ENCODE data around the gene FBXO48. TPM values are rescaled to one million over a fixed set of nuclear protein-coding genes. Genes with fewer than 3 reads are reported as not detected.

FBXO48 gene
- total RNA-seq, 6 experiments from 2014 or later, result 0.82 to 1.5 (median 1.2) TPM

GRCh38 chr2:68425503-68425902, 41.6 kb downstream of the FBXO48 start:
- H3K4me3 ChIP-seq, result no peak overlapping the region
- intact Hi-C loops (cut with DNase I), result no loop called here
- WGBS (ENCODE audit: insufficient coverage, low coverage, low lambda C conversion rate, missing lambda C conversion rate), result no CpG with 5 or more reads among the region's 3 CpGs
- no peaks in the 10 kb centered on the region for H3K9me3 ChIP-seq
- DNase-seq (no peak), ATAC-seq (no peak)
- H3K27me3 ChIP-seq, result no peaks in the 10 kb centered on the region
- TF ChIP-seq CTCF (IDR thresholded peaks at IDR 0.05) (no peak), POLR2A (IDR thresholded peaks at IDR 0.05) (no peak)
- no peak overlapping the region for H3K27ac ChIP-seq
- H3K36me3 ChIP-seq, result no peaks in the 10 kb centered on the region
- H3K4me1 ChIP-seq, result peaks cover 5 to 42% (median 15%) of the 10 kb centered on the region in 4 donors

DNA sequence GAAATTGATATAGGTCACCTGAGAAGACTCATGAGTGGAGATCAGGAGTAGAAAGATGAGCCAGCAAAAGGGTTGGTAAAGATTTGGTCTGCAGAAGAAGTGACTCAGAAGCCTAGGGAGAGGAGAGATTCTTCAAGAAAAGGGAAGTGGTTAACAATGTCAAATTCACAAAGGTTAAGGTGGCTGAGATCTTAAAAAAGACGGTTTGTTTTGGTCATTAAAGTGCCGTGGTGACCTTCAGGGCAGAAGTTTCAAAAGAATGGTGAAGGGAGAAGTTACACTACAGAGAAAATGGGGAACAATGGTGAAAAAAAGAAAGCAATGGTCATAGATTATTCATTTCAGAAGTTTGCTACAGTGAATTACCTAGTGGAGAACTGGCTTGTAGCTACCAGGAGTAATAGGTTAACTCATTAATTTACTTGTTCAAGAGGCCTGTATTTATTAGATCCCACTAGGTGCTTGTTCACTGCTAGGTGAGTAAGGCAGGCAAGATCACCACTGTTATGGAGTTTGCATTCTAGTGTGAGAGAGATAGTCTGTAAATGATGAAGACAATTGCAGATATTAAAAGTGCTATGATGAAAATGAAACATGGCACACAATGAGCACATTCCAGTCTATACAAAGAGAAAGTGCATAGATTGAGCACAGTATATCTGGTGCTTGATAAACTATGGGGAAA, 43.0 kb downstream of the FBXO48 start:
- TF ChIP-seq POLR2A (IDR thresholded peaks at IDR 0.05) (no peak), CTCF (IDR thresholded peaks at IDR 0.05) (no peak)
- intact Hi-C loops (cut with DNase I), result no loop called here
- ATAC-seq (no peak), DNase-seq (no peak)
- WGBS (ENCODE audit: insufficient coverage, low coverage, low lambda C conversion rate, missing lambda C conversion rate), result 35% methylated on average over 2 of the region's 2 CpGs
- Histone ChIP-seq H3K4me1 (peaks cover 5 to 34% (median 15%) of the 10 kb centered on the region in 4 donors), H3K27ac (no peak overlapping the region), H3K36me3 (no peaks in the 10 kb centered on the region), H3K27me3 (no peaks in the 10 kb centered on the region), H3K9me3 (no peaks in the 10 kb centered on the region), H3K4me3 (no peak overlapping the region)

GRCh38 chr2:68420254-68420910, 46.7 kb downstream of the FBXO48 start:
- intact Hi-C loops (cut with DNase I), result no loop called here
- Histone ChIP-seq H3K36me3 (no peaks in the 10 kb centered on the region), H3K4me1 (no peaks in the 10 kb centered on the region), H3K4me3 (no peak overlapping the region), H3K27me3 (no peaks in the 10 kb centered on the region), H3K27ac (no peak overlapping the region), H3K9me3 (no peaks in the 10 kb centered on the region)
- 42% methylated on average over 3 of the region's 3 CpGs for WGBS (ENCODE audit: insufficient coverage, low coverage, low lambda C conversion rate, missing lambda C conversion rate)
- ATAC-seq (no peak), DNase-seq (no peak)
- TF ChIP-seq POLR2A (IDR thresholded peaks at IDR 0.05) (no peak), CTCF (IDR thresholded peaks at IDR 0.05) (no peak)

DNA sequence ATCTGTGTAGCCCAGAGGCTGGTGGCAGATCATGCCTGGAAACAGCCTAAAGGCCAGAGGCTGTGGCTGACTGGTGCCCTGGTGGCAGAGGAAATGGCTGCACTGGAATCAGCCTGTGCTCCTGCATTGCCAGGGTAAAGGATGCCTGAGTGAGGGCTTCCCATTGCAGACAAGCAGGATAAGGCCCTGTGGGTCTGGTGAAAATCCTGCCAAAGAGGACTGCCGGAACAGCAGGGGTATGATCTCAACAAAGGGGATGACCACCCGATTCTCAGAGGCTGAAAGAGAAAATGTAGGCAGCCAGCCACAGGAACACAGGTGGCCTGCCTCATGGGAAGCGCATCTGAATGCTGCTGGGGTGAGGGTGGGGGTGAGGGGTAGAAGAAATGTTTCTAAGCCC, 48.2 kb downstream of the FBXO48 start:
- Histone ChIP-seq H3K36me3 (no peaks in the 10 kb centered on the region), H3K4me3 (no peak overlapping the region), H3K27ac (no peak overlapping the region), H3K27me3 (no peaks in the 10 kb centered on the region), H3K4me1 (no peaks in the 10 kb centered on the region), H3K9me3 (no peaks in the 10 kb centered on the region)
- intact Hi-C loops (cut with DNase I), result no loop called here
- 93% methylated on average over 2 of the region's 3 CpGs for WGBS (ENCODE audit: insufficient coverage, low coverage, low lambda C conversion rate, missing lambda C conversion rate)
- DNase-seq, result no peak
- TF ChIP-seq CTCF (IDR thresholded peaks at IDR 0.05) (no peak), POLR2A (IDR thresholded peaks at IDR 0.05) (no peak)
- no peak for ATAC-seq

All from right lobe of liver (tissue), 6 donors.